Prostate gland (tissue), 2 donors: ENCODE measurements around the gene LEPR. TPM values are rescaled to one million over a fixed set of nuclear protein-coding genes. Genes with fewer than 3 reads are reported as not detected.

Experiments used
- DNase-seq: peaks from one replicate; pipeline ENCODE4 v3.0.0-alpha.2; 2019; ENCODE audit warnings: low spot score
- H3K27ac ChIP-seq, 2 donors: fragments of 200-600 bp; sonication (generic); 2 replicates each; pipeline ENCODE4 v1.5.1; 2017 to 2019
- H3K27me3 ChIP-seq: fragments of 200-600 bp; sonication (generic); replicated peaks from 2 replicates; pipeline ENCODE4 v1.5.1; 2019; ENCODE audit not compliant: insufficient read depth
- H3K36me3 ChIP-seq, 2 donors: fragments of 200-600 bp; sonication (generic); 1 replicate in 1 of 2; 2 replicates in 1 of 2; pipeline versions ENCODE4 v1.5.1 to v1.8.1; 2017 to 2019
- H3K4me1 ChIP-seq: fragments of 200-600 bp; sonication (generic); replicated peaks from 2 replicates; pipeline ENCODE4 v1.5.1; 2019
- H3K4me3 ChIP-seq, 2 donors: fragments of 200-600 bp; sonication (generic); 2 replicates each; pipeline ENCODE4 v1.5.1; 2017 to 2019
- H3K9me3 ChIP-seq: fragments of 200-600 bp; sonication (generic); 2 replicates; pipeline ENCODE4 v1.5.1; 2017
- POLR2A ChIP-seq: fragments of 450-650 bp; IDR thresholded peaks from one replicate; pipeline ENCODE4 v1.6.1; 2016; ENCODE audit warnings: antibody characterized with exemption, mild to moderate bottlenecking
- POLR2AphosphoS5 ChIP-seq: sonication (generic); formaldehyde crosslinking; IDR thresholded peaks from one replicate; pipeline ENCODE4 v1.6.1; 2017; ENCODE audit warnings: antibody characterized with exemption
- WGBS: methylation state at CpG from one replicate; pipeline ENCODE4 v1.1.5; 2018; 5-methylcytosine and 5-hydroxymethylcytosine counted together
- intact Hi-C: fragments of 100-400 bp; cut with DNase I; formaldehyde crosslinking; loops from one replicate; pipeline ENCODE4 v1.14.2; 2022
- total RNA-seq, 2 donors: library from RNA; depleted of rRNA; stranded (reverse); fragments of >200 nt; gene quantifications; one replicate each; pipeline ENCODE4 v1.1.0, GENCODE V29; 2016
- TF ChIP-seq, protein P1 (sequence below), 4 experiments: fragments of 200-600 bp in 2 of 4; fragments of 450-650 bp in 2 of 4; sonication (generic) in 2 of 4; IDR thresholded peaks; 1 replicate in 3 of 4; 2 replicates in 1 of 4; pipeline ENCODE4 v1.5.1; 2016 to 2019; ENCODE audit warnings: antibody characterized with exemption in 4 of 4, mild to moderate bottlenecking in 2 of 4, moderate library complexity in 2 of 4

The LEPR gene
- total RNA-seq, 2 donors from 2014 or later: 5.6 to 13.9 TPM

DNA sequence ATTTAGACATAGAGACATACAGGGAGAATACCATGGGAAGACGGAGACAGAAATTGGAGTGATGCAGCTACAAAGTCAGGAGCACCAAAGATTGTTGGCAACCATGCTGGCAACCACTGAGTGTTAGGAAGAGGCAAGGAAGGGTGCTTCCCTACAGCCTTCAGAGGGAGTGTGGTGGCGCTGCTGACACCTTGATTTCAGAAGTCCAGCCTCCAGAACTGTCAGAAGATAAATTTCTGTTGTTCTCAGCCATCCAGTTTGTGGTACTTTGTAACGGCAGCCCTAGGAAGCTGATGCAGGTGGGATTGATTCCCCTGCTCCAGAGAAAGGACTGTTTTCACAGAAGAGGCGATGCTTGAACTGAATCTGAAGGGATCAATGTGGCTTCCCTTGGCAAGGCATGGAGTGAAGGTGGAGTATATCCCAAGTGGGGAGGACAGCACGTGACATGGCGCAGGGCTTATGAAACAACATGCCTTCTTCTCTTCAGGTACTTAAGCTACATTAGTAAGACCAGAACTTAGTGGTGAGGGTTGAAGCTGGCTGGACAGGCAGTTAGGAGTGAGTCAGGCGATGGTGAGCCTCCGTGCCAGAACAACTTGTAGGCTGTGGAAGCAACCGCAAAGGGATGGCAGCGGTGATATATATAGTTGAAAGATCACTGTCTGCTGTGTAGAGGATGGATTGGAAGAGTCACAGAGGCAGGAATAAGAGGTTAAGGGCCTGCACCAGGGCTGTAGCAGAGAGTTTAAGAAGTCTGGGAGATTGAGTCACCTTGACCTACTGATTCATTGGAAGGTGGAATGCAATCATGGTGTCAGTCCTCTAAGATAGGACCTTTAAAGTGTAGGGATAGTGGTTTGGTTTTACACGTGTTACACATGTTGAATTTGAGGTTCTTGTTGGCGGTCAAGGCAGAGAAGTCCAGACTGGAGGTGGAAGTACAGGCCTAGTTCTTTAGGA lies 2.1 kb downstream of the LEPR start:
- TF ChIP-seq, protein P1, sequence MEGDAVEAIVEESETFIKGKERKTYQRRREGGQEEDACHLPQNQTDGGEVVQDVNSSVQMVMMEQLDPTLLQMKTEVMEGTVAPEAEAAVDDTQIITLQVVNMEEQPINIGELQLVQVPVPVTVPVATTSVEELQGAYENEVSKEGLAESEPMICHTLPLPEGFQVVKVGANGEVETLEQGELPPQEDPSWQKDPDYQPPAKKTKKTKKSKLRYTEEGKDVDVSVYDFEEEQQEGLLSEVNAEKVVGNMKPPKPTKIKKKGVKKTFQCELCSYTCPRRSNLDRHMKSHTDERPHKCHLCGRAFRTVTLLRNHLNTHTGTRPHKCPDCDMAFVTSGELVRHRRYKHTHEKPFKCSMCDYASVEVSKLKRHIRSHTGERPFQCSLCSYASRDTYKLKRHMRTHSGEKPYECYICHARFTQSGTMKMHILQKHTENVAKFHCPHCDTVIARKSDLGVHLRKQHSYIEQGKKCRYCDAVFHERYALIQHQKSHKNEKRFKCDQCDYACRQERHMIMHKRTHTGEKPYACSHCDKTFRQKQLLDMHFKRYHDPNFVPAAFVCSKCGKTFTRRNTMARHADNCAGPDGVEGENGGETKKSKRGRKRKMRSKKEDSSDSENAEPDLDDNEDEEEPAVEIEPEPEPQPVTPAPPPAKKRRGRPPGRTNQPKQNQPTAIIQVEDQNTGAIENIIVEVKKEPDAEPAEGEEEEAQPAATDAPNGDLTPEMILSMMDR (IDR thresholded peaks at IDR 0.05): no peak
- TF ChIP-seq POLR2AphosphoS5 (no peak), POLR2A (no peak)
- no peak for DNase-seq
- no peaks in the 10 kb centered on the region for H3K27me3 ChIP-seq

DNA sequence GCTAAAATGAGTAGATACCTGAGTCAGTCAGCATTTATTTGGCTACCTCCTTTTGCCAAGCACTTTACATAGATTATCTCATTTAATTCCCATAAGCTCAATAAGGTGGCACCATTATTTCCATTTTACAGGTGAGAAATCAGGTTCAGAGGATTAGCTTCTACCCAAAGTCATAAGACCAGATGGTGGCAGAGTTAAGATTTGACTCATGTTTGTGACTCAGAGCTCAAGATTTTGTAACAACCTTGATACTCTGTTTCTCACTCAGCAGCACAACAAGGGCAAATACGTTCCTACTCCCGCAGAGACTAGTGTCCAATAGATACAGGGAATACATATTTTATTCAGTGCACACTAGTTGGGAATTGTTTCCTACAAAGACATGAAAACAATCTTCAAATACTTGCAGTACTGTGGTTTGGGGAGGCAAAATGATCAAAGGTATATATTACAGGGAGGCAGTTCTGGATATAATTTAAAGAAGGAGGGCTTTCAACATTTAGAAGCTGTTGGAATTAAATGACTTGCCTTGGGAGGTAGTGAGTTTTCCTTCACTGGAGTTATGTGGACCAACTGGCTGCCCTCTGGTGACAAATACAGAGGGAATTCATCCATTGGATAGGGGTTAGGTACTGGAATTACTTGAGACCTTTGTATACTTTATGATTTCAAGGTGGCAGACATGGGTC lies 3.6 kb downstream of the LEPR start:
- H3K27ac ChIP-seq: no peak overlapping the region
- H3K9me3 ChIP-seq: no peaks in the 10 kb centered on the region
- intact Hi-C loops: loop anchor here (10.0 kb wide), 1 partner anchor 359 kb away; no protein-coding TSS in a partner anchor
- 92% methylated on average over 2 of the region's 2 CpGs for WGBS
- peaks cover 3 to 7% of the 10 kb centered on the region in 2 donors for H3K36me3 ChIP-seq
- TF ChIP-seq POLR2AphosphoS5 (no peak), POLR2A (no peak)
- TF ChIP-seq, protein P1 (IDR thresholded peaks at IDR 0.05): no peak
- H3K27me3 ChIP-seq: no peaks in the 10 kb centered on the region
- no peaks in the 10 kb centered on the region for H3K4me1 ChIP-seq
- no peak overlapping the region for H3K4me3 ChIP-seq
- DNase-seq: no peak

More for the DNA sequence above, 2.1 kb downstream of the LEPR start:
- Histone ChIP-seq H3K36me3 (peaks cover 3 to 7% of the 10 kb centered on the region in 2 donors), H3K27ac (no peak overlapping the region), H3K9me3 (no peaks in the 10 kb centered on the region), H3K4me1 (no peaks in the 10 kb centered on the region), H3K4me3 (no peak overlapping the region)
- 96% methylated on average over 12 of the region's 12 CpGs for WGBS
- intact Hi-C loops: loop anchor here (10.0 kb wide), 1 partner anchor 358 kb away; no protein-coding TSS in a partner anchor

DNA sequence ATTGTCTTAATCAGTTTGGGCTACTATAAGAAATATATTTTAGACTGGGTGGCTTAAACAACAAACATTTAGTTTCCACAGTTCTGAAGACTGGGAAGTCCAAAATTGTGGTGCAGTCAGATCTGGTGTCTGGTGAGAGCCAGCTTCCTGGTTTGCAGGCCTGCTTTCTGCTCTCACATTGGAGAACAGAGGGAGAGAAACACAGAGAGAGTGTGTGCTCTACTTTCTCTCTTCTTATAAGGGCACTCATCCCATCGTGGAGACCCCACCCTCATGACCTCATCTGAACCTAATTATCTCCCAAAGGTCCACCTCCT lies 4.1 kb downstream of the LEPR start:
- 72% methylated on average over 1 of the region's 1 CpG for WGBS
- H3K27me3 ChIP-seq: no peaks in the 10 kb centered on the region
- H3K4me3 ChIP-seq: no peak overlapping the region
- no peaks in the 10 kb centered on the region for H3K9me3 ChIP-seq
- peaks cover 3 to 7% of the 10 kb centered on the region in 2 donors for H3K36me3 ChIP-seq
- H3K27ac ChIP-seq: no peak overlapping the region
- no peaks in the 10 kb centered on the region for H3K4me1 ChIP-seq
- TF ChIP-seq, protein P1 (IDR thresholded peaks at IDR 0.05): no peak
- DNase-seq: no peak
- intact Hi-C loops: loop anchor here (10.0 kb wide), 1 partner anchor 360 kb away; no protein-coding TSS in a partner anchor

DNA sequence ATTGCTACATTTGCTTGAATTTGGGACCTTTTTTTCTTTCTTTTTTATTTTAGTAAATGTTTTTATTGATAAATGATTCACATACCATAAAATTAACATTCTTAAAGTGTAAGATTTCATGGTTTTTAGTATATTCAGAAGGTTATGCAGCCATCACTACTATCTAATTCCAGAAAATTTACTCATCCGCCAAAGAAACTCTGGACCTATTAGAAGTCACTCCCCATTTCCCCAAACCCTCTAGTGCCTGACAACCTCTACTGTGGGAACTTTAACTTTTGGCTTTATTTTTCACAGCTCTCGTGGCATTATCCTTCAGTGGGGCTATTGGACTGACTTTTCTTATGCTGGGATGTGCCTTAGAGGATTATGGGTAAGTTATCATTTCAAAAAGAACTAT lies 4.5 kb downstream of the LEPR start:
- Histone ChIP-seq H3K4me3 (no peak overlapping the region), H3K27me3 (no peaks in the 10 kb centered on the region), H3K27ac (no peak overlapping the region), H3K36me3 (peaks cover 3 to 7% of the 10 kb centered on the region in 2 donors), H3K4me1 (no peaks in the 10 kb centered on the region), H3K9me3 (no peaks in the 10 kb centered on the region)
- 96% methylated on average over 2 of the region's 2 CpGs for WGBS
- TF ChIP-seq, protein P1 (IDR thresholded peaks at IDR 0.05): no peak
- no peak for TF ChIP-seq POLR2A
- TF ChIP-seq POLR2AphosphoS5: no peak
- intact Hi-C loops: loop anchor here (10.0 kb wide), 1 partner anchor 360 kb away; no protein-coding TSS in a partner anchor
- DNase-seq: no peak
